HepG2 (cell line): Measurements from ENCODE around the gene PSORS1C1. TPM values are rescaled to one million over a fixed set of nuclear protein-coding genes. Genes with fewer than 3 reads are reported as not detected.
A peak's percentile ranks its signal among the peaks of the same experiment; 100 is the strongest.

Experiments used
- ATAC-seq: fragments of 200-7000 bp; cut with Tn5 transposase; 3 replicates; pipeline ENCODE4 v1.9.1; 2020; ENCODE audit warnings: mild to moderate bottlenecking, moderate library complexity
- BruUV-seq: library from RNA; stranded (reverse); fragments of 400-500 nt; replicated peaks from 2 replicates; lab custom pipeline; 2021; lab: Mats Ljungman, UMichigan
- CTCF ChIA-PET: fragments of 300-600 bp; formaldehyde crosslinking; extraction: SDS; loops from one replicate; lab custom pipeline; 2021; ENCODE audit warnings: low total read pairs, inconsistent platforms, low intra/inter-chr PET ratio; lab: Yijun Ruan, JAX
- POLR2A ChIA-PET: fragments of 350-600 bp; sonication (Branson Sonifier 250); formaldehyde crosslinking; loops from one replicate; lab custom pipeline; 2020; ENCODE audit warnings: antibody characterized with exemption, inconsistent platforms; lab: Yijun Ruan, JAX
- DNase-seq: peaks from one replicate; pipeline ENCODE4 v3.0.0-alpha.2; 2015; ENCODE audit warnings: low spot score
- FAIRE-seq: peaks from 3 replicates; lab custom pipeline; 2011; peaks lifted over from hg19 to GRCh38; lab: Jason Lieb, UNC
- H2AFZ ChIP-seq: one replicate; pipeline ENCODE4 v1.6.1; 2011; ENCODE audit warnings: low read length, inconsistent platforms
- H3K27ac ChIP-seq: fragments of 300-600 bp; 3 replicates; pipeline ENCODE4 v1.8.0; 2011; ENCODE audit warnings: mixed run types, mild to moderate bottlenecking, mixed read lengths, low read length, inconsistent platforms; ENCODE audit not compliant: insufficient read depth; ENCODE audit errors: extremely low read length
- H3K27me3 ChIP-seq, 2 experiments: fragments of 200-600 bp in 1 of 2; 2 replicates in 1 of 2; 3 replicates in 1 of 2; pipeline versions ENCODE4 v1.6.0 to v1.8.0; 2011; ENCODE audit warnings: low read length in 2 of 2, mild to moderate bottlenecking in 2 of 2, moderate library complexity in 2 of 2, inconsistent platforms in 1 of 2; ENCODE audit not compliant: insufficient read depth in 2 of 2, control insufficient read depth in 1 of 2
- H3K36me3 ChIP-seq, 2 experiments: fragments of 200-600 bp in 1 of 2; replicated peaks in 1 of 2; 2 replicates in 1 of 2; 3 replicates in 1 of 2; pipeline versions ENCODE4 v1.5.1 to v1.8.0; 2011; ENCODE audit warnings: low read length in 2 of 2, inconsistent platforms in 1 of 2; ENCODE audit not compliant: insufficient read depth in 2 of 2, control insufficient read depth in 1 of 2
- H3K4me1 ChIP-seq: 2 replicates; pipeline ENCODE4 v1.5.1; 2012; ENCODE audit warnings: low read length, inconsistent platforms; ENCODE audit not compliant: insufficient read depth
- H3K4me2 ChIP-seq: 2 replicates; pipeline ENCODE4 v1.6.0; 2011; ENCODE audit warnings: low read depth, low read length, inconsistent platforms
- H3K4me3 ChIP-seq, 3 experiments: fragments of 200-600 bp in 1 of 3; sonication (generic), shearing (Covaris generic) in 1 of 3; replicated peaks in 1 of 3; 2 replicates each; pipeline ENCODE4 v1.5.1; 2011 to 2016; ENCODE audit warnings: low read length in 3 of 3, inconsistent platforms in 2 of 3, low read depth in 2 of 3, mild to moderate bottlenecking in 2 of 3, control low read depth in 1 of 3, mixed read lengths in 1 of 3; ENCODE audit not compliant: insufficient read depth in 1 of 3
- H3K79me2 ChIP-seq: one replicate; pipeline ENCODE4 v1.6.1; 2011; ENCODE audit warnings: low read length, inconsistent platforms; ENCODE audit not compliant: insufficient read depth
- H3K9ac ChIP-seq: 2 replicates; pipeline ENCODE4 v1.6.0; 2011; ENCODE audit warnings: mild to moderate bottlenecking, low read depth, low read length, inconsistent platforms; ENCODE audit not compliant: insufficient read depth
- H3K9me3 ChIP-seq: 2 replicates; pipeline ENCODE4 v1.5.1; 2012; ENCODE audit warnings: mild to moderate bottlenecking, low read length
- H4K20me1 ChIP-seq: 2 replicates; pipeline ENCODE4 v1.6.0; 2011; ENCODE audit warnings: inconsistent platforms, mild to moderate bottlenecking, low read length, moderate library complexity; ENCODE audit not compliant: insufficient read depth
- ATF7-NPFF ChIP-seq: sonication (generic); formaldehyde crosslinking; IDR thresholded peaks from 2 replicates; pipeline ENCODE4 v1.8.1; 2023; ENCODE audit warnings: mild to moderate bottlenecking, low read depth, missing genetic modification reagents, moderate library complexity
- GPBP1L1 ChIP-seq: sonication (generic); formaldehyde crosslinking; IDR thresholded peaks from 2 replicates; pipeline ENCODE4 v1.5.0; 2020; ENCODE audit warnings: mild to moderate bottlenecking, missing genetic modification reagents
- HIC2 ChIP-seq: sonication (generic); formaldehyde crosslinking; IDR thresholded peaks from 2 replicates; pipeline ENCODE4 v1.9.0; 2022; ENCODE audit warnings: low read depth, missing genetic modification reagents
- HOXA9 ChIP-seq: sonication (generic); formaldehyde crosslinking; IDR thresholded peaks from 2 replicates; pipeline ENCODE4 v1.8.1; 2022; ENCODE audit warnings: missing genetic modification reagents, mild to moderate bottlenecking, moderate library complexity, borderline replicate concordance
- KMT2B ChIP-seq: IDR thresholded peaks from 2 replicates; pipeline ENCODE4 v1.6.1; 2016; ENCODE audit warnings: missing genetic modification reagents, missing compliant biosample characterization
- MAF1 ChIP-seq: sonication (generic); formaldehyde crosslinking; IDR thresholded peaks from 2 replicates; pipeline ENCODE4 v1.5.0; 2020; ENCODE audit warnings: missing genetic modification reagents, borderline replicate concordance
- MEIS1 ChIP-seq: sonication (generic); formaldehyde crosslinking; IDR thresholded peaks from 2 replicates; pipeline ENCODE4 v1.9.0; 2021; ENCODE audit warnings: mild to moderate bottlenecking, missing genetic modification reagents, moderate library complexity, borderline replicate concordance
- MZF1 ChIP-seq: sonication (generic); formaldehyde crosslinking; IDR thresholded peaks from 2 replicates; pipeline ENCODE4 v1.8.1; 2023; ENCODE audit warnings: mild to moderate bottlenecking, missing genetic modification reagents, borderline replicate concordance
- RNF2 ChIP-seq: fragments of 450-650 bp; conservative IDR thresholded peaks from 2 replicates; pipeline ENCODE4 v1.6.1; 2016; ENCODE audit warnings: low read depth
- ZFP36 ChIP-seq: fragments of 150-350 bp; IDR thresholded peaks from 2 replicates; pipeline ENCODE4 v1.6.1; 2018; ENCODE audit warnings: borderline replicate concordance, low read length, low read depth; ENCODE audit not compliant: partially characterized antibody
- ZNF121 ChIP-seq: sonication (generic); formaldehyde crosslinking; IDR thresholded peaks from 2 replicates; pipeline ENCODE4 v1.5.0; 2020; ENCODE audit warnings: mild to moderate bottlenecking, missing genetic modification reagents
- ZNF253 ChIP-seq: sonication (generic); formaldehyde crosslinking; IDR thresholded peaks from 2 replicates; pipeline ENCODE4 v1.8.0; 2022; ENCODE audit warnings: mild to moderate bottlenecking, missing genetic modification reagents, borderline replicate concordance
- ZNF619 ChIP-seq: sonication (generic); formaldehyde crosslinking; IDR thresholded peaks from 2 replicates; pipeline ENCODE4 v1.4.0; 2020; ENCODE audit warnings: mild to moderate bottlenecking, missing genetic modification reagents
- ZUFSP ChIP-seq: sonication (generic); formaldehyde crosslinking; IDR thresholded peaks from 2 replicates; pipeline ENCODE4 v1.9.0; 2021; ENCODE audit warnings: missing genetic modification reagents, mild to moderate bottlenecking, borderline replicate concordance
- WGBS: methylation state at CpG from one replicate; pipeline ENCODE4 v1.1.6; 2017; ENCODE audit warnings: low lambda C conversion rate; 5-methylcytosine and 5-hydroxymethylcytosine counted together
- in situ Hi-C: cut with HindIII; loops from 2 replicates; pipeline ENCODE4 v1.10.0; 2017; ENCODE audit warnings: low pct_unique_long_range_greater_than_20kb; ENCODE audit not compliant: extremely low pct_ligation_motif_present
- intact Hi-C: fragments of 100-400 bp; cut with micrococcal nuclease; formaldehyde crosslinking; loops from one replicate; pipeline ENCODE4 v1.10.0; 2022; ENCODE audit not compliant: unreplicated experiment
- polyA plus RNA-seq, 8 experiments: library from polyadenylated mRNA; depleted of rRNA in 3 of 8; stranded (reverse) in 7 of 8; unstranded in 1 of 8; fragments of >200 nt; fragmentation: Illumina TruSeq in 4 of 8; extraction: Trizol in 4 of 8; gene quantifications; 2 replicates each; pipeline versions ENCODE4 v1.2.1 to v1.2.3, GENCODE V29; 2011 to 2016; ENCODE audit warnings: low read depth in 4 of 8, missing spikeins in 1 of 8, mixed read lengths in 1 of 8; ENCODE audit not compliant: insufficient read depth in 1 of 8
- total RNA-seq, 5 experiments: library from RNA; depleted of rRNA; stranded (reverse); fragments of >200 nt; fragmentation: Illumina TruSeq; extraction: Trizol; gene quantifications; 2 replicates each; pipeline ENCODE4 v1.2.3, GENCODE V29; 2016; ENCODE audit warnings: low read depth in 1 of 5
- TF ChIP-seq, protein P1 (sequence below): IDR thresholded peaks from 2 replicates; pipeline ENCODE4 v1.6.1; 2016; ENCODE audit warnings: mild to moderate bottlenecking

Gene PSORS1C1
- total and polyA plus RNA-seq, 2 of the 13 experiments (the other 11 are each of a cell fraction or from before 2014, with no cell fraction given): 0.01 to 0.02 TPM

- TF ChIP-seq ZUFSP (no peak), ATF7-NPFF (no peak), HOXA9 (CRISPR knock-in tag) (no peak), ZNF253 (CRISPR knock-in tag) (no peak), ZNF121 (CRISPR knock-in tag) (no peak), KMT2B (CRISPR knock-in tag) (no peak)
- TF ChIP-seq, protein P1, sequence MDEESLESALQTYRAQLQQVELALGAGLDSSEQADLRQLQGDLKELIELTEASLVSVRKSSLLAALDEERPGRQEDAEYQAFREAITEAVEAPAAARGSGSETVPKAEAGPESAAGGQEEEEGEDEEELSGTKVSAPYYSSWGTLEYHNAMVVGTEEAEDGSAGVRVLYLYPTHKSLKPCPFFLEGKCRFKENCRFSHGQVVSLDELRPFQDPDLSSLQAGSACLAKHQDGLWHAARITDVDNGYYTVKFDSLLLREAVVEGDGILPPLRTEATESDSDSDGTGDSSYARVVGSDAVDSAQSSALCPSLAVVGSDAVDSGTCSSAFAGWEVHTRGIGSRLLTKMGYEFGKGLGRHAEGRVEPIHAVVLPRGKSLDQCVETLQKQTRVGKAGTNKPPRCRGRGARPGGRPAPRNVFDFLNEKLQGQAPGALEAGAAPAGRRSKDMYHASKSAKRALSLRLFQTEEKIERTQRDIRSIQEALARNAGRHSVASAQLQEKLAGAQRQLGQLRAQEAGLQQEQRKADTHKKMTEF: no peak
- TF ChIP-seq, all 625 proteins: peak for 10
These were observed 43.0 kb downstream of the PSORS1C1 start, which contains the start of gene CCHCR1 (continued) for GRCh38 chr6:31157513-31158139.

GRCh38 chr6:31158140-31158862 is 43.7 kb downstream of the PSORS1C1 start, which contains the start of gene TCF19:
Gene TCF19 (plus strand): TSS chr6:31158589. CDS start chr6:31159470, 881 bp downstream.
- peak within 1 kb of the TSS; percentile 35 for H2AFZ ChIP-seq
- ATAC-seq (peak; percentile 94), DNase-seq (peak; percentile 99), FAIRE-seq (peak; percentile 93)
- peaks cover 4 to 25% of the 10 kb centered on the region in 2 experiments for H3K36me3 ChIP-seq
- no peaks in the 10 kb centered on the region for H3K79me2 ChIP-seq
- POLR2A ChIA-PET: interaction anchor here (0.8 to 1.4 kb wide), 4 partner anchors 10 to 37 kb away, joined by 3 to 5 read pairs (median 3); no protein-coding TSS in a partner anchor
- H3K27me3 ChIP-seq: no peaks in the 10 kb centered on the region
- H3K4me3 ChIP-seq: peak within 1 kb of the TSS; percentile 76 to 90 (median 87)
- no peaks in the 10 kb centered on the region for H3K9me3 ChIP-seq
- H3K4me2 ChIP-seq: peak within 1 kb of the TSS; percentile 99
- in situ Hi-C loops: no loop called here
- peaks cover 30% of the 10 kb centered on the region for H3K4me1 ChIP-seq
- intact Hi-C loops: loop anchor here (1.0 to 2.0 kb wide), 2 partner anchors 28 to 34 kb away; no protein-coding TSS in a partner anchor
- no peaks in the 10 kb centered on the region for H4K20me1 ChIP-seq
- WGBS: 2% methylated on average over 58 of the region's 65 CpGs
- BruUV-seq: no TSS peak
- CTCF ChIA-PET: no interaction called here
- peak within 1 kb of the TSS; percentile 80 for H3K9ac ChIP-seq
- H3K27ac ChIP-seq: peak within 1 kb of the TSS; percentile 66
- no peak for TF ChIP-seq MZF1
- no peak for TF ChIP-seq ZFP36
- no peak for TF ChIP-seq MAF1 (CRISPR knock-in tag)
- no peak for TF ChIP-seq HIC2 (CRISPR knock-in tag)
- TF ChIP-seq MEIS1: no peak
- TF ChIP-seq RNF2: no peak
- no peak for TF ChIP-seq GPBP1L1 (CRISPR knock-in tag)
- peak; percentile 59; the same call in 1 of the 2 replicates for TF ChIP-seq ZNF619
